ENCODE results near the gene NOX3. TPM values are rescaled to one million over a fixed set of nuclear protein-coding genes. Genes with fewer than 3 reads are reported as not detected.

NOX3 gene
- total and polyA plus RNA-seq, 2 donors (not counting 1 experiment from before 2014, with no cell fraction given), result not detected

DNA sequence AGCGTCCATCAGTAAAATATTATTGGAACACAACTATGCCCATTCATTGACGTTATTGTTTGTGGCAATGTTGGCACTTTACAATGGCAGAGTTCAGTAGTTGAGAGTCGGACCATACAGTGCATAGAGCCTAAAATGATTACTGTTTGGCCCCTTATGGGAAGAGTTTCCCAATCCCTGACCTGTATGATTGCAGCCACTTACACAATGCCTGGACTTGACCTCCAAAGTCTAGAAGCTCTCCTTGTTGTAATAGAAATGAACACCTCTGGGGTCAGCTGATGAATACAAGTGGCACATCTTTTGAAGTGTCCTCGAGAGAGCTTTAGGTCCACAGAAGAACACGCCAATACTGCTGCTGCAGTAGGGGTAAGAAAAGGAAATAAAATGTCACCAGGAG lies 59.0 kb downstream of the NOX3 start:
- intact Hi-C loops (cut with micrococcal nuclease), result no loop called here
- no peak overlapping the region for H3K4me3 Mint-ChIP-seq
- Histone ChIP-seq H3K36me3 (replicated peaks in 1 of 2; ENCODE audit: control extremely low read depth in 1 of 2, control insufficient read depth in 1 of 2, extremely low read depth in 1 of 2, insufficient read depth in 2 of 2, low read length in 1 of 2) (no peaks in the 10 kb centered on the region), H3K4me3 (ENCODE audit: control extremely low read depth in 1 of 5, extremely low read depth in 1 of 5, insufficient read depth in 1 of 5, low read depth in 2 of 5, low read length in 4 of 5) (no peak overlapping the region), H3K9me3 (ENCODE audit: control extremely low read depth in 1 of 3, control insufficient read depth in 2 of 3, insufficient read depth in 1 of 3, low read length in 2 of 3) (no peaks in the 10 kb centered on the region), H3K4me2 (replicated peaks; ENCODE audit: low read depth, low read length, poor library complexity, severe bottlenecking) (no peak overlapping the region), H3K79me2 (ENCODE audit: control insufficient read depth, insufficient read depth, low read length) (no peaks in the 10 kb centered on the region), H3K4me1 (ENCODE audit: control insufficient read depth in 2 of 2, insufficient read depth in 2 of 2, low read length in 2 of 2) (no peaks in the 10 kb centered on the region), H3K27me3 (replicated peaks in 1 of 4; ENCODE audit: control extremely low read depth in 1 of 4, control insufficient read depth in 3 of 4, insufficient read depth in 4 of 4, low read length in 3 of 4) (no peaks in the 10 kb centered on the region), H3K27ac (ENCODE audit: low read length in 2 of 2) (no peak overlapping the region), H2AFZ (ENCODE audit: insufficient read depth, low read depth, low read length, poor library complexity, severe bottlenecking) (no peak overlapping the region), H3K9ac (ENCODE audit: low read length) (no peak overlapping the region), H4K20me1 (ENCODE audit: control insufficient read depth, insufficient read depth, low read length, poor library complexity, severe bottlenecking) (no peaks in the 10 kb centered on the region)
- DNase-seq (no peak), ATAC-seq (ENCODE audit: low read depth) (no peak)
- TF ChIP-seq EZH2 (IDR thresholded peaks at IDR 0.05; ENCODE audit: borderline replicate concordance, insufficient read depth, low read depth, low read length, poor library complexity, severe bottlenecking), result no peak
- TF ChIP-seq, protein P1, sequence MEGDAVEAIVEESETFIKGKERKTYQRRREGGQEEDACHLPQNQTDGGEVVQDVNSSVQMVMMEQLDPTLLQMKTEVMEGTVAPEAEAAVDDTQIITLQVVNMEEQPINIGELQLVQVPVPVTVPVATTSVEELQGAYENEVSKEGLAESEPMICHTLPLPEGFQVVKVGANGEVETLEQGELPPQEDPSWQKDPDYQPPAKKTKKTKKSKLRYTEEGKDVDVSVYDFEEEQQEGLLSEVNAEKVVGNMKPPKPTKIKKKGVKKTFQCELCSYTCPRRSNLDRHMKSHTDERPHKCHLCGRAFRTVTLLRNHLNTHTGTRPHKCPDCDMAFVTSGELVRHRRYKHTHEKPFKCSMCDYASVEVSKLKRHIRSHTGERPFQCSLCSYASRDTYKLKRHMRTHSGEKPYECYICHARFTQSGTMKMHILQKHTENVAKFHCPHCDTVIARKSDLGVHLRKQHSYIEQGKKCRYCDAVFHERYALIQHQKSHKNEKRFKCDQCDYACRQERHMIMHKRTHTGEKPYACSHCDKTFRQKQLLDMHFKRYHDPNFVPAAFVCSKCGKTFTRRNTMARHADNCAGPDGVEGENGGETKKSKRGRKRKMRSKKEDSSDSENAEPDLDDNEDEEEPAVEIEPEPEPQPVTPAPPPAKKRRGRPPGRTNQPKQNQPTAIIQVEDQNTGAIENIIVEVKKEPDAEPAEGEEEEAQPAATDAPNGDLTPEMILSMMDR (IDR thresholded peaks at IDR 0.05), result no peak
- 96% methylated on average over 3 of the region's 5 CpGs for WGBS (ENCODE audit: insufficient coverage)
- H3K27ac Mint-ChIP-seq, result no peak overlapping the region
- H3K9me3 Mint-ChIP-seq (ENCODE audit: insufficient read depth), result no peaks in the 10 kb centered on the region
- ChIA-PET POLR2A (no interaction called here), CTCF (interaction anchor here (1.2 kb wide), 1 partner anchor 69 kb away, joined by 4 read pairs; no protein-coding TSS in a partner anchor)
- H3K27me3 Mint-ChIP-seq, result peaks cover 3% of the 10 kb centered on the region
- no peaks in the 10 kb centered on the region for H3K4me1 Mint-ChIP-seq

DNA sequence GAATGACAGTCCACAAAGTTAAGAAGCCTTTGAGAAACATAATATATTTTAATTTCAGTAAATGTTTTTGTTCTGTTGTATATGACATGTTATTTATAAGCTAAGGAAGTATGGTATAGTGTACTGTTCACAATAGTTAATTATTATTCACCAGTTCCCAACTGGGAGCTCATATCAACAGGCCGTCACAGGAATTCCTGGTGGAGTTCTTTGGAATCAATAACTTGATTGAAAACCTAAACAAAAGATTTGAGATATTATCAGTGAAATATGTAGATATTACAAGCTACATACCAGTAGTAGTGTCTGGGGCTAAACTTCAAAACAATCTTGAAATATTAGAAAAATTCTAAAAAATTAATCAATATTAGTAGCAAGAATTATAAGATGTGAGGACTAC lies 60.3 kb downstream of the NOX3 start:
- ChIA-PET CTCF (interaction anchor here (1.2 kb wide), 1 partner anchor 67 kb away, joined by 4 read pairs; no protein-coding TSS in a partner anchor), POLR2A (no interaction called here)
- no peak overlapping the region for H3K4me3 Mint-ChIP-seq
- Histone ChIP-seq H3K79me2 (ENCODE audit: control insufficient read depth, insufficient read depth, low read length) (no peaks in the 10 kb centered on the region), H3K4me3 (ENCODE audit: control extremely low read depth in 1 of 5, extremely low read depth in 1 of 5, insufficient read depth in 1 of 5, low read depth in 2 of 5, low read length in 4 of 5) (no peak overlapping the region), H3K27me3 (replicated peaks in 1 of 4; ENCODE audit: control extremely low read depth in 1 of 4, control insufficient read depth in 3 of 4, insufficient read depth in 4 of 4, low read length in 3 of 4) (no peaks in the 10 kb centered on the region), H3K27ac (ENCODE audit: low read length in 2 of 2) (no peak overlapping the region), H4K20me1 (ENCODE audit: control insufficient read depth, insufficient read depth, low read length, poor library complexity, severe bottlenecking) (no peaks in the 10 kb centered on the region), H2AFZ (ENCODE audit: insufficient read depth, low read depth, low read length, poor library complexity, severe bottlenecking) (no peak overlapping the region), H3K9me3 (ENCODE audit: control extremely low read depth in 1 of 3, control insufficient read depth in 2 of 3, insufficient read depth in 1 of 3, low read length in 2 of 3) (no peaks in the 10 kb centered on the region), H3K9ac (ENCODE audit: low read length) (no peak overlapping the region), H3K4me1 (ENCODE audit: control insufficient read depth in 2 of 2, insufficient read depth in 2 of 2, low read length in 2 of 2) (no peaks in the 10 kb centered on the region), H3K4me2 (replicated peaks; ENCODE audit: low read depth, low read length, poor library complexity, severe bottlenecking) (no peak overlapping the region), H3K36me3 (replicated peaks in 1 of 2; ENCODE audit: control extremely low read depth in 1 of 2, control insufficient read depth in 1 of 2, extremely low read depth in 1 of 2, insufficient read depth in 2 of 2, low read length in 1 of 2) (no peaks in the 10 kb centered on the region)
- no peak overlapping the region for H3K27ac Mint-ChIP-seq
- WGBS (ENCODE audit: insufficient coverage), result no CpG with 5 or more reads among the region's 1 CpG
- TF ChIP-seq, protein P1 (IDR thresholded peaks at IDR 0.05), result no peak
- TF ChIP-seq EZH2 (IDR thresholded peaks at IDR 0.05; ENCODE audit: borderline replicate concordance, insufficient read depth, low read depth, low read length, poor library complexity, severe bottlenecking), result no peak
- no peaks in the 10 kb centered on the region for H3K9me3 Mint-ChIP-seq (ENCODE audit: insufficient read depth)
- H3K4me1 Mint-ChIP-seq, result no peaks in the 10 kb centered on the region
- intact Hi-C loops (cut with micrococcal nuclease), result no loop called here
- H3K27me3 Mint-ChIP-seq, result peaks cover 3% of the 10 kb centered on the region
- DNase-seq, result no peak
- ATAC-seq (ENCODE audit: low read depth), result no peak

Data from B cell (primary cell).